H1 (cell line): ENCODE measurements around the gene GP2. TPM values are rescaled to one million over a fixed set of nuclear protein-coding genes. Genes with fewer than 3 reads are reported as not detected.

Experiments used
- CTCF ChIA-PET: fragments of 300-600 bp; sonication (Branson Sonifier 250); formaldehyde crosslinking; loops from one replicate; lab custom pipeline; 2021; ENCODE audit not compliant: partially characterized antibody; lab: Charles Lee
- POLR2A ChIA-PET: fragments of 300-600 bp; sonication (Branson Sonifier 250); formaldehyde crosslinking; loops from one replicate; lab custom pipeline; 2021; ENCODE audit warnings: inconsistent platforms; ENCODE audit not compliant: partially characterized antibody; lab: Charles Lee
- DNase-seq, 2 experiments: peaks; one replicate each; pipeline versions ENCODE4 v3.0.0 to v3.0.0-alpha.2; 2010 to 2022; ENCODE audit warnings: low spot score in 2 of 2, low read depth in 1 of 2, mixed read lengths in 1 of 2
- FAIRE-seq: peaks from 2 replicates; lab custom pipeline; 2011; peaks lifted over from hg19 to GRCh38; lab: Jason Lieb, UNC
- H2AFZ ChIP-seq: 2 replicates; pipeline ENCODE4 v1.8.1; 2012; ENCODE audit warnings: low read length, inconsistent platforms
- H2AK5ac ChIP-seq: 2 replicates; pipeline ENCODE4 v1.6.1; 2013; ENCODE audit warnings: low read depth, low read length
- H2BK120ac ChIP-seq: replicated peaks from 2 replicates; pipeline ENCODE3; 2013; ENCODE audit warnings: low read depth, low read length, inconsistent platforms
- H2BK12ac ChIP-seq: 2 replicates; pipeline ENCODE4 v1.6.1; 2013; ENCODE audit warnings: low read depth, low read length
- H2BK15ac ChIP-seq: 2 replicates; pipeline ENCODE4 v1.6.1; 2013; ENCODE audit warnings: low read length
- H2BK20ac ChIP-seq: 2 replicates; pipeline ENCODE4 v1.6.1; 2013; ENCODE audit warnings: low read length
- H2BK5ac ChIP-seq: 2 replicates; pipeline ENCODE4 v1.6.1; 2013; ENCODE audit warnings: low read depth, low read length
- H3K14ac ChIP-seq: 2 replicates; pipeline ENCODE4 v1.6.1; 2013; ENCODE audit warnings: inconsistent platforms; ENCODE audit not compliant: insufficient read length
- H3K18ac ChIP-seq: 2 replicates; pipeline ENCODE4 v1.6.1; 2013; ENCODE audit warnings: low read length; ENCODE audit errors: extremely low read depth
- H3K23ac ChIP-seq: 2 replicates; pipeline ENCODE4 v1.6.1; 2013; ENCODE audit warnings: inconsistent platforms; ENCODE audit not compliant: insufficient read length
- H3K23me2 ChIP-seq: 2 replicates; pipeline ENCODE4 v1.6.1; 2013; ENCODE audit warnings: low read depth, low read length
- H3K27ac ChIP-seq: 2 replicates; pipeline ENCODE4 v1.6.1; 2011; ENCODE audit warnings: low read depth, low read length, inconsistent platforms
- H3K27me3 ChIP-seq, 4 experiments: replicated peaks in 1 of 4; 1 replicate in 1 of 4; 2 replicates in 3 of 4; pipeline versions ENCODE4 v1.6.1 to v1.8.1; 2011 to 2013; ENCODE audit warnings: low read length in 3 of 4, mild to moderate bottlenecking in 3 of 4, inconsistent platforms in 2 of 4, mixed read lengths in 2 of 4, moderate library complexity in 1 of 4; ENCODE audit not compliant: control insufficient read depth in 3 of 4, insufficient read depth in 3 of 4; ENCODE audit errors: extremely low read depth in 1 of 4
- H3K36me3 ChIP-seq, 4 experiments: 2 replicates each; pipeline versions ENCODE4 v1.6.1 to v1.8.1; 2011 to 2013; ENCODE audit warnings: mild to moderate bottlenecking in 4 of 4, low read length in 3 of 4, moderate library complexity in 2 of 4, control low read depth in 1 of 4, inconsistent platforms in 1 of 4; ENCODE audit not compliant: insufficient read depth in 4 of 4, control insufficient read depth in 2 of 4
- H3K4ac ChIP-seq: replicated peaks from 2 replicates; pipeline ENCODE3; 2013; ENCODE audit warnings: low read length, low read depth, mixed read lengths, inconsistent platforms; ENCODE audit not compliant: insufficient read length
- H3K4me1 ChIP-seq, 4 experiments: replicated peaks in 1 of 4; 1 replicate in 1 of 4; 2 replicates in 3 of 4; pipeline versions ENCODE4 v1.6.1 to v1.8.1; 2011 to 2013; ENCODE audit warnings: low read length in 3 of 4, inconsistent platforms in 2 of 4, mixed read lengths in 1 of 4; ENCODE audit not compliant: insufficient read depth in 4 of 4, control insufficient read depth in 3 of 4
- H3K4me2 ChIP-seq, 2 experiments: 2 replicates each; pipeline versions ENCODE4 v1.6.1 to v1.8.1; 2011 to 2013; ENCODE audit warnings: low read depth in 2 of 2, low read length in 2 of 2, control low read depth in 1 of 2, inconsistent platforms in 1 of 2, mild to moderate bottlenecking in 1 of 2; ENCODE audit not compliant: insufficient read depth in 1 of 2
- H3K4me3 ChIP-seq, 4 experiments: fragments of 200-600, 300-600 bp in 1 of 4; sonication (generic), shearing (Covaris generic), sonication (Bioruptor Twin) in 1 of 4; 2 replicates each; pipeline versions ENCODE4 v1.5.1 to v1.8.1; 2011 to 2016; ENCODE audit warnings: low read length in 4 of 4, low read depth in 3 of 4, control low read depth in 2 of 4, inconsistent platforms in 2 of 4, mild to moderate bottlenecking in 2 of 4, mixed read lengths in 1 of 4, moderate library complexity in 1 of 4; ENCODE audit not compliant: insufficient read depth in 2 of 4; ENCODE audit errors: extremely low read depth in 1 of 4
- H3K56ac ChIP-seq: replicated peaks from 2 replicates; pipeline ENCODE3; 2013; ENCODE audit warnings: low read depth, mild to moderate bottlenecking, mixed read lengths, low read length, inconsistent platforms; ENCODE audit not compliant: insufficient read length
- H3K79me1 ChIP-seq: 2 replicates; pipeline ENCODE4 v1.6.1; 2013; ENCODE audit warnings: low read depth, low read length, control low read depth
- H3K79me2 ChIP-seq, 2 experiments: 2 replicates each; pipeline versions ENCODE4 v1.6.1 to v1.8.1; 2012 to 2013; ENCODE audit warnings: low read length in 2 of 2, mild to moderate bottlenecking in 2 of 2, inconsistent platforms in 1 of 2; ENCODE audit not compliant: insufficient read depth in 2 of 2, control insufficient read depth in 1 of 2
- H3K9ac ChIP-seq, 4 experiments: replicated peaks in 1 of 4; 1 replicate in 1 of 4; 2 replicates in 3 of 4; pipeline versions ENCODE4 v1.6.1 to v1.8.1; 2011 to 2013; ENCODE audit warnings: low read depth in 3 of 4, low read length in 3 of 4, control low read depth in 2 of 4, mild to moderate bottlenecking in 2 of 4, moderate library complexity in 2 of 4, inconsistent platforms in 1 of 4; ENCODE audit errors: extremely low read depth in 1 of 4
- H3K9me3 ChIP-seq, 2 experiments: 2 replicates each; pipeline versions ENCODE4 v1.6.1 to v1.8.1; 2012 to 2013; ENCODE audit warnings: mild to moderate bottlenecking in 2 of 2, moderate library complexity in 2 of 2, control low read depth in 1 of 2, inconsistent platforms in 1 of 2, low read depth in 1 of 2, low read length in 1 of 2, mixed read lengths in 1 of 2; ENCODE audit not compliant: insufficient read depth in 2 of 2
- H4K20me1 ChIP-seq, 2 experiments: replicated peaks in 1 of 2; 2 replicates each; pipeline versions ENCODE3 to v1.8.1; 2011 to 2013; ENCODE audit warnings: inconsistent platforms in 2 of 2, low read length in 2 of 2, mild to moderate bottlenecking in 1 of 2; ENCODE audit not compliant: insufficient read depth in 2 of 2, control insufficient read depth in 1 of 2
- H4K5ac ChIP-seq: 2 replicates; pipeline ENCODE4 v1.6.1; 2013; ENCODE audit warnings: low read length, low read depth, mixed read lengths, inconsistent platforms; ENCODE audit not compliant: insufficient read length
- H4K8ac ChIP-seq: 2 replicates; pipeline ENCODE4 v1.8.0; 2013; ENCODE audit warnings: mild to moderate bottlenecking, moderate library complexity, low read length, inconsistent platforms; ENCODE audit not compliant: insufficient read depth; ENCODE audit errors: extremely low read depth
- H4K91ac ChIP-seq: replicated peaks from 2 replicates; pipeline ENCODE3; 2013; ENCODE audit warnings: low read length, mixed read lengths, inconsistent platforms; ENCODE audit not compliant: insufficient read length
- ASH2L ChIP-seq: fragments of 200-600, 300-600 bp; sonication (generic); IDR thresholded peaks from one replicate; pipeline ENCODE4 v1.7.1; 2017; ENCODE audit warnings: low read length
- ATF2 ChIP-seq: IDR thresholded peaks from 2 replicates; pipeline ENCODE4 v1.6.1; 2012; ENCODE audit warnings: low read length, inconsistent platforms
- CTCF ChIP-seq, 3 experiments: IDR thresholded peaks; 1 replicate in 2 of 3; 2 replicates in 1 of 3; pipeline versions ENCODE4 v1.5.1 to v1.6.1; 2011; ENCODE audit warnings: low read length in 3 of 3, mild to moderate bottlenecking in 3 of 3, inconsistent platforms in 2 of 3, low read depth in 1 of 3, moderate library complexity in 1 of 3; ENCODE audit not compliant: insufficient read depth in 1 of 3; ENCODE audit errors: control extremely low read depth in 1 of 3
- EGR1 ChIP-seq: IDR thresholded peaks from 2 replicates; pipeline ENCODE4 v1.6.1; 2011; ENCODE audit warnings: low read depth, low read length, borderline replicate concordance
- EZH2 ChIP-seq: fragments of 200-600 bp; sonication (generic); IDR thresholded peaks from 2 replicates; pipeline ENCODE4 v1.7.1; 2012; ENCODE audit warnings: low read depth, mild to moderate bottlenecking, moderate library complexity, low read length, inconsistent platforms; ENCODE audit not compliant: severe bottlenecking
- GTF2F1 ChIP-seq: IDR thresholded peaks from 2 replicates; pipeline ENCODE4 v1.6.1; 2012; ENCODE audit warnings: low read depth, low read length, improper control_type of control experiment, borderline replicate concordance
- JUND ChIP-seq: IDR thresholded peaks from 2 replicates; pipeline ENCODE4 v1.6.1; 2011; ENCODE audit warnings: mild to moderate bottlenecking, improper control_type of control experiment, low read length
- NRF1 ChIP-seq: IDR thresholded peaks from 2 replicates; pipeline ENCODE4 v1.6.1; 2011; ENCODE audit warnings: mild to moderate bottlenecking, low read depth, low read length, improper control_type of control experiment
- POLR2A ChIP-seq, 2 experiments: IDR thresholded peaks; 1 replicate in 1 of 2; 2 replicates in 1 of 2; pipeline ENCODE4 v1.6.1; 2011; ENCODE audit warnings: low read depth in 2 of 2, low read length in 2 of 2, mild to moderate bottlenecking in 2 of 2; ENCODE audit errors: control extremely low read depth in 1 of 2
- SP1 ChIP-seq: IDR thresholded peaks from 2 replicates; pipeline ENCODE4 v1.6.1; 2011; ENCODE audit warnings: low read depth, low read length
- SRF ChIP-seq: IDR thresholded peaks from 2 replicates; pipeline ENCODE4 v1.6.1; 2011; ENCODE audit warnings: mild to moderate bottlenecking, low read depth, low read length, moderate library complexity
- WGBS, 2 experiments: shearing (Covaris generic) in 1 of 2; methylation state at CpG; one replicate each; pipeline versions ENCODE4 v1.1.6 to v1.1.7; 2013 to 2015; ENCODE audit warnings: low lambda C conversion rate in 2 of 2, mixed read lengths in 2 of 2, inconsistent platforms in 1 of 2, low coverage in 1 of 2, missing lambda C conversion rate in 1 of 2; ENCODE audit not compliant: insufficient replicate concordance in 2 of 2, insufficient coverage in 1 of 2, insufficient read length in 1 of 2; ENCODE audit errors: extremely low coverage in 1 of 2, missing lambda C conversion rate in 1 of 2; 5-methylcytosine and 5-hydroxymethylcytosine counted together
- polyA plus RNA-seq, 7 experiments: library from polyadenylated mRNA; depleted of rRNA in 3 of 7; stranded (reverse) in 5 of 7; unstranded in 2 of 7; fragments of >200 nt in 5 of 7; fragments of 200-250 nt in 2 of 7; gene quantifications; 1 replicate in 5 of 7; 2 replicates in 1 of 7; 4 replicates in 1 of 7; pipeline versions ENCODE4 v1.2.1 to v1.2.3, GENCODE V29; 2011 to 2013; ENCODE audit warnings: missing spikeins in 2 of 7, mixed read lengths in 2 of 7
- total RNA-seq: library from RNA; stranded (reverse); fragmentation: NEBNext Ultra II Directional; extraction: Animal tissue kit (Norgen Biotek cat#: 25700); gene quantifications from 2 replicates; pipeline ENCODE4 v1.2.1, GENCODE V29; 2021

Gene GP2
- total and polyA plus RNA-seq, 2 of the 8 experiments (the other 6 are each of a cell fraction or from before 2014, with no cell fraction given), result not detected

- H3K27ac ChIP-seq, result no peak overlapping the region
- no peak overlapping the region for H2AK5ac ChIP-seq
- H3K4me2 ChIP-seq, result no peak overlapping the region
- H3K14ac ChIP-seq, result no peak overlapping the region
- H3K23ac ChIP-seq, result no peak overlapping the region
- POLR2A ChIA-PET, result no interaction called here
- no peaks in the 10 kb centered on the region for H3K79me2 ChIP-seq
- H3K56ac ChIP-seq, result no peak overlapping the region
- DNase-seq (no peak), FAIRE-seq (no peak)
- no peaks in the 10 kb centered on the region for H3K79me1 ChIP-seq
- no peak overlapping the region for H2BK5ac ChIP-seq
- peaks cover 0 to 2% of the 10 kb centered on the region in 2 experiments; a peak in 1 of 4 replicates for H3K9me3 ChIP-seq
- WGBS, 2 experiments, result 89% methylated on average over 6 of the region's 6 CpGs; no CpG with 5 or more reads in 1 of the 2 experiments
- no peak overlapping the region for H3K4ac ChIP-seq
- H4K8ac ChIP-seq, result no peak overlapping the region
- no peak overlapping the region for H2BK120ac ChIP-seq
- peaks cover 0 to 2% of the 10 kb centered on the region in 2 experiments for H4K20me1 ChIP-seq
- H2BK15ac ChIP-seq, result no peak overlapping the region
- H3K36me3 ChIP-seq, result no peaks in the 10 kb centered on the region
- H3K4me1 ChIP-seq, result no peaks in the 10 kb centered on the region
- H3K4me3 ChIP-seq, result no peak overlapping the region
- no peak overlapping the region for H3K9ac ChIP-seq
- H2AFZ ChIP-seq, result no peak overlapping the region
- no peaks in the 10 kb centered on the region for H3K23me2 ChIP-seq
- no peak overlapping the region for H3K18ac ChIP-seq
- no peaks in the 10 kb centered on the region for H3K27me3 ChIP-seq
- H4K5ac ChIP-seq, result no peak overlapping the region
- H4K91ac ChIP-seq, result no peak overlapping the region
- no peak overlapping the region for H2BK12ac ChIP-seq
- H2BK20ac ChIP-seq, result no peak overlapping the region
- CTCF ChIA-PET, result interaction anchor here (0.6 to 3.3 kb wide), 8 partner anchors 9 to 409 kb away, joined by 3 to 12 read pairs (median 6); no protein-coding TSS in a partner anchor
- TF ChIP-seq EZH2 (no peak), EGR1 (no peak), NRF1 (no peak), JUND (no peak), POLR2A (IDR thresholded peaks at IDR 0.05; ENCODE audit: control extremely low read depth in 1 of 2, low read depth in 2 of 2, low read length in 2 of 2) (no peak), SRF (no peak), SP1 (no peak), ATF2 (no peak), ASH2L (no peak), CTCF (IDR thresholded peaks at IDR 0.05; ENCODE audit: control extremely low read depth in 1 of 3, insufficient read depth in 1 of 3, low read depth in 1 of 3, low read length in 3 of 3) (no peak), GTF2F1 (no peak)
These were observed 17.5 kb downstream of the GP2 start for GRCh38 chr16:20309786-20310185.
